Measurements from ENCODE around the gene SLC25A5. TPM values are rescaled to one million over a fixed set of nuclear protein-coding genes. Genes with fewer than 3 reads are reported as not detected.

SLC25A5 gene
- total and polyA plus RNA-seq, 11 donors: 48.7 to 590 (median 176) TPM

DNA sequence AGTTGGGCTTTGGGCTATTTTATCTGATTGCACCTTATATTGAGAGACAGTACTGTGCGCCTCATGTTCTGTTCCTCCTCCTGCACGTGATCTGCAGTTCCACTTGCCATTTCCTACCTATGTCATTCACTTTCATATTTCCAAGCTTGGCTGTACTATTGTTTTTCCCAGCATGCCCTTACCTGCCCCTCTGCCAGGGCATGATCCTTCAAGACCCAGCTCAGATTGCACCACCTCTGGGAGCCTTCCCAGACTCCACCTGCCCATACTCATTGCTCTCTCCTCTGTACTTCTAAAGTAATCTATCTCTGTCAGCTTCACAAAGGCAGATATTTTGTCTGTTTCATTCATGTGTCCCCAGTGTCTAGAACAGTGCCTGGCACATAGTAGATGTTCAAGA lies 11.6 kb downstream of the SLC25A5 start:
- Histone ChIP-seq H3K27ac (no peak overlapping the region), H3K9me3 (no peaks in the 10 kb centered on the region), H3K4me1 (peaks cover 0 to 17% (median 4%) of the 10 kb centered on the region in 12 donors), H3K4me3 (no peak overlapping the region), H3K36me3 (no peaks in the 10 kb centered on the region), H3K27me3 (peaks cover 0 to 4% (median 0%) of the 10 kb centered on the region in 9 donors)
- WGBS, 4 donors: 75 to 94% (median 90%) methylated on average over 2 of the region's 2 CpGs
- DNase-seq: no peak
- intact Hi-C loops (cut with DNase I): loop anchor here in 1 of 10 donors (10.0 kb wide), 1 partner anchor 95 kb away; the partner anchor contains the start of gene UBE2A
- TF ChIP-seq, protein P1, sequence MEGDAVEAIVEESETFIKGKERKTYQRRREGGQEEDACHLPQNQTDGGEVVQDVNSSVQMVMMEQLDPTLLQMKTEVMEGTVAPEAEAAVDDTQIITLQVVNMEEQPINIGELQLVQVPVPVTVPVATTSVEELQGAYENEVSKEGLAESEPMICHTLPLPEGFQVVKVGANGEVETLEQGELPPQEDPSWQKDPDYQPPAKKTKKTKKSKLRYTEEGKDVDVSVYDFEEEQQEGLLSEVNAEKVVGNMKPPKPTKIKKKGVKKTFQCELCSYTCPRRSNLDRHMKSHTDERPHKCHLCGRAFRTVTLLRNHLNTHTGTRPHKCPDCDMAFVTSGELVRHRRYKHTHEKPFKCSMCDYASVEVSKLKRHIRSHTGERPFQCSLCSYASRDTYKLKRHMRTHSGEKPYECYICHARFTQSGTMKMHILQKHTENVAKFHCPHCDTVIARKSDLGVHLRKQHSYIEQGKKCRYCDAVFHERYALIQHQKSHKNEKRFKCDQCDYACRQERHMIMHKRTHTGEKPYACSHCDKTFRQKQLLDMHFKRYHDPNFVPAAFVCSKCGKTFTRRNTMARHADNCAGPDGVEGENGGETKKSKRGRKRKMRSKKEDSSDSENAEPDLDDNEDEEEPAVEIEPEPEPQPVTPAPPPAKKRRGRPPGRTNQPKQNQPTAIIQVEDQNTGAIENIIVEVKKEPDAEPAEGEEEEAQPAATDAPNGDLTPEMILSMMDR (IDR thresholded peaks at IDR 0.05): no peak
- TF ChIP-seq POLR2A (IDR thresholded peaks at IDR 0.05): no peak
- no peak for ATAC-seq

DNA sequence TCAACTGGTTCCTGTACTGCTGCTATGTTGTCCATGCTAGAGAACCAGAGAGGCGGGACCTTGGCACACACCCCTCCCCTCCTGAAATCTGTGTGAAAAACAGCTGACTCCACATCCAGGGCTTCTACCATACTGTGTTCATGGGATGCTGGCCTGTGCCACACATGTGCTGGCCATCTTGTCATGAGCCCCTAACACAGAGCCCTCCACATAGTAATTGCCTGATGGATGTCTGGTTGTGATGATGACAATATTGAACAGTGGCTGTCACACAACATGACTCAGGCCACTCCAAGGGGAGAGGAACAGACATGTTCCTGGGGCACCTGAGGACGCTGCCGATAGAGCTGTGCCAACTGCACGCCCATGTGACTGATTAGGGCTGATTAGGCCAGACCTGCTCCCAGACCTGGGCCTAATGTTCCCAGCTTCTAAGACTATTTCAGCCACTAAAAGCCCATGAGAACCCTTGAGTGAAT lies 13.1 kb downstream of the SLC25A5 start:
- peaks cover 0 to 4% (median 0%) of the 10 kb centered on the region in 9 donors for H3K27me3 ChIP-seq
- no peak overlapping the region for H3K4me3 ChIP-seq
- no peaks in the 10 kb centered on the region for H3K36me3 ChIP-seq
- 48 to 79% (median 59%) methylated on average over 4 of the region's 4 CpGs for WGBS, 4 donors
- peak; percentile 63 to 79 (median 72) for ATAC-seq
- peaks cover 0 to 17% (median 4%) of the 10 kb centered on the region in 12 donors for H3K4me1 ChIP-seq
- intact Hi-C loops (cut with DNase I): loop anchor here in 1 of 10 donors (10.0 kb wide), 1 partner anchor 93 kb away; the partner anchor contains the start of gene UBE2A
- no peak for TF ChIP-seq POLR2A (IDR thresholded peaks at IDR 0.05)
- TF ChIP-seq, protein P1 (IDR thresholded peaks at IDR 0.05): no peak
- H3K27ac ChIP-seq: peak overlapping the region in 7 of 12 donors; percentile 58 to 82 (median 76)
- peak in 2 of 5 donors; percentile 39 to 40 for DNase-seq
- H3K9me3 ChIP-seq: no peaks in the 10 kb centered on the region

DNA sequence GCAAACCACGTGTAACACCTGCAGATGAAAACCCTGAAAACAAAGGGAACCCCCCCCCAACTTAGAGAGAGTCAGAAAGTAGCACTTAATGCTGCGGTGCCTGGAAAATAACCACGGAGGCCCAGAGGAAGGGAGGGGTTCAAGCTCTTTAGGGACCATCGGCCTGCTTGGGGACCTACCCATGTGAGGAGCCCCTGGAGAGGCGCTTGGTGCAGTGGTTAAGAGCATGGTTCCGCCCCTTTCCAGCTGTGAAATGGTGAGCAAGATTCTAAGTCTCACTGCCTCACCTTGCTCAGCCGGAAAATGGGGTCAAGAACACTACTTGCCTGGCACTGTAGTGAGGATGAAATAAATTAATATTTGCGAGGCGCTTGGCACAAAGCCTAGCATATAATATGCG lies 13.8 kb downstream of the SLC25A5 start:
- H3K4me1 ChIP-seq: peaks cover 0 to 17% (median 4%) of the 10 kb centered on the region in 12 donors
- peaks cover 0 to 3% (median 0%) of the 10 kb centered on the region in 9 donors for H3K27me3 ChIP-seq
- peak overlapping the region in 10 of 12 donors; percentile 5 to 61 (median 49) for H3K4me3 ChIP-seq
- TF ChIP-seq, protein P1 (IDR thresholded peaks at IDR 0.05): no peak
- no peak for TF ChIP-seq POLR2A (IDR thresholded peaks at IDR 0.05)
- H3K27ac ChIP-seq: peak overlapping the region in 11 of 12 donors; percentile 58 to 82 (median 76)
- WGBS, 4 donors: 50 to 62% (median 53%) methylated on average over 10 of the region's 10 CpGs
- intact Hi-C loops (cut with DNase I): loop anchor here in 1 of 10 donors (10.0 kb wide), 1 partner anchor 93 kb away; the partner anchor contains the start of gene UBE2A
- DNase-seq: no peak
- no peaks in the 10 kb centered on the region for H3K9me3 ChIP-seq
- no peak for ATAC-seq
- no peaks in the 10 kb centered on the region for H3K36me3 ChIP-seq

All from heart left ventricle (tissue), 16 donors.